Spleen (tissue), 11 donors: ENCODE measurements around the gene SLC7A14. TPM values are rescaled to one million over a fixed set of nuclear protein-coding genes. Genes with fewer than 3 reads are reported as not detected.

Source experiments
- DNase-seq: peaks from one replicate; pipeline ENCODE4 v3.0.0-alpha.2; 2020
- H3K27ac ChIP-seq, 8 donors: fragments of 200-600 bp; sonication (generic) in 7 of 8; 1 replicate in 4 of 8; 2 replicates in 4 of 8; pipeline versions ENCODE4 v1.5.0 to v1.8.0; 2016 to 2021; ENCODE audit warnings: inconsistent platforms in 4 of 8, mild to moderate bottlenecking in 4 of 8, moderate library complexity in 1 of 8
- H3K27me3 ChIP-seq, 7 donors: fragments of 200-600 bp; sonication (generic) in 6 of 7; replicated peaks in 1 of 7; 1 replicate in 4 of 7; 2 replicates in 3 of 7; pipeline versions ENCODE4 v1.5.0 to v1.8.0; 2016 to 2021; ENCODE audit warnings: inconsistent platforms in 3 of 7, mild to moderate bottlenecking in 1 of 7
- H3K36me3 ChIP-seq, 6 donors: fragments of 200-600 bp; sonication (generic) in 5 of 6; 1 replicate in 4 of 6; 2 replicates in 2 of 6; pipeline versions ENCODE4 v1.5.0 to v1.8.0; 2016 to 2021; ENCODE audit warnings: inconsistent platforms in 2 of 6
- H3K4me1 ChIP-seq, 6 donors: fragments of 200-600 bp; sonication (generic) in 5 of 6; 1 replicate in 3 of 6; 2 replicates in 3 of 6; pipeline versions ENCODE4 v1.5.0 to v1.8.0; 2016 to 2021; ENCODE audit warnings: inconsistent platforms in 3 of 6
- H3K4me3 ChIP-seq, 8 donors: fragments of 200-600 bp; sonication (generic) in 7 of 8; 1 replicate in 4 of 8; 2 replicates in 4 of 8; pipeline versions ENCODE4 v1.5.0 to v1.8.0; 2016 to 2021; ENCODE audit warnings: inconsistent platforms in 4 of 8, mild to moderate bottlenecking in 4 of 8, moderate library complexity in 2 of 8
- H3K9me3 ChIP-seq, 8 donors: fragments of 200-600 bp; sonication (generic) in 7 of 8; 1 replicate in 4 of 8; 2 replicates in 4 of 8; pipeline versions ENCODE4 v1.5.0 to v1.8.0; 2016 to 2021; ENCODE audit warnings: inconsistent platforms in 4 of 8
- CTCF ChIP-seq, 11 experiments: fragments of 200-600 bp in 7 of 11; fragments of 450-650 bp in 4 of 11; sonication (generic) in 4 of 11; IDR thresholded peaks in 8 of 11; conservative IDR thresholded peaks in 3 of 11; 1 replicate in 7 of 11; 2 replicates in 4 of 11; pipeline versions ENCODE4 v1.4.0 to v1.8.0; 2016 to 2021; ENCODE audit warnings: antibody characterized with exemption in 11 of 11, inconsistent platforms in 4 of 11, mild to moderate bottlenecking in 1 of 11
- POLR2A ChIP-seq, 3 donors: fragments of 450-650 bp; IDR thresholded peaks; one replicate each; pipeline ENCODE4 v1.5.1; 2017; ENCODE audit warnings: antibody characterized with exemption in 3 of 3, mild to moderate bottlenecking in 1 of 3
- POLR2AphosphoS5 ChIP-seq, 3 donors: sonication (generic); formaldehyde crosslinking; IDR thresholded peaks; one replicate each; pipeline ENCODE4 v1.5.1; 2017; ENCODE audit warnings: antibody characterized with exemption in 3 of 3
- WGBS, 5 donors: extraction: QIAGEN DNeasy Blood & Tissue Kit in 3 of 5; methylation state at CpG; one replicate each; pipeline versions ENCODE4 v1.1.5 to v1.1.7; 2013 to 2018; 5-methylcytosine and 5-hydroxymethylcytosine counted together
- intact Hi-C: fragments of 100-400 bp; cut with DNase I; formaldehyde crosslinking; loops from one replicate; pipeline ENCODE4 v1.15.0; 2023; ENCODE audit warnings: low total_unique reads
- polyA plus RNA-seq, 3 donors: library from polyadenylated mRNA; stranded (reverse); fragments of 200-250 nt; gene quantifications; one replicate each; pipeline ENCODE4 v1.2.1, GENCODE V29; 2013
- total RNA-seq, 7 donors: library from RNA; depleted of rRNA in 3 of 7; stranded (reverse); fragments of >200 nt in 3 of 7; fragmentation: NEBNext Ultra II Directional in 4 of 7; extraction: Animal tissue kit (Norgen Biotek cat#: 25700) in 4 of 7; gene quantifications; one replicate each; pipeline versions ENCODE4 v1.1.0 to v1.2.1, GENCODE V29; 2016 to 2021
- donor health status: healthy with polysubstance abuse.
- donor health status: DM: no; HTN: no; CAD: no; lungs with moderate emphysema.
- donor health status: DM: no; HTN: no; CAD: no.
- donor health status: Bipolar disorder and iron deficiency.
- donor health status: healthy.
- donor health status: DM: no; HTN: no; CAD: no.
- donor health status: DM: yes; HTN: yes; CAD: no.

Gene SLC7A14
- total and polyA plus RNA-seq, 10 donors = under 0.01 TPM; not detected in 9

GRCh38 chr3:170608475-170608874 lies 22.6 kb upstream of the SLC7A14 start:
- no peaks in the 10 kb centered on the region for H3K9me3 ChIP-seq
- 60 to 80% (median 74%) methylated on average over 1 of the region's 1 CpG for WGBS, 5 donors
- no peaks in the 10 kb centered on the region for H3K36me3 ChIP-seq
- intact Hi-C loops = no loop called here
- no peak overlapping the region for H3K27ac ChIP-seq
- no peaks in the 10 kb centered on the region for H3K4me1 ChIP-seq
- TF ChIP-seq POLR2A (IDR thresholded peaks at IDR 0.05) (no peak), CTCF (IDR thresholded peaks at IDR 0.05 in 8 of 11, conservative IDR thresholded peaks at IDR 0.05 in 3 of 11) (no peak), POLR2AphosphoS5 (IDR thresholded peaks at IDR 0.05) (no peak)
- no peak overlapping the region for H3K4me3 ChIP-seq
- peaks cover 0 to 7% (median 0%) of the 10 kb centered on the region in 7 donors for H3K27me3 ChIP-seq
- DNase-seq = no peak

GRCh38 chr3:170606675-170607074 lies 20.8 kb upstream of the SLC7A14 start:
- Histone ChIP-seq H3K27me3 (peaks cover 0 to 7% (median 0%) of the 10 kb centered on the region in 7 donors), H3K4me1 (no peaks in the 10 kb centered on the region), H3K27ac (no peak overlapping the region), H3K9me3 (no peaks in the 10 kb centered on the region), H3K36me3 (no peaks in the 10 kb centered on the region), H3K4me3 (no peak overlapping the region)
- WGBS, 5 donors = 69 to 83% (median 78%) methylated on average over 3 of the region's 3 CpGs
- no peak for DNase-seq
- intact Hi-C loops = no loop called here
- no peak for TF ChIP-seq POLR2AphosphoS5 (IDR thresholded peaks at IDR 0.05)
- TF ChIP-seq POLR2A (IDR thresholded peaks at IDR 0.05) = no peak
- TF ChIP-seq CTCF (IDR thresholded peaks at IDR 0.05 in 8 of 11, conservative IDR thresholded peaks at IDR 0.05 in 3 of 11) = no peak

GRCh38 chr3:170605490-170605889 lies 19.6 kb upstream of the SLC7A14 start:
- H3K36me3 ChIP-seq = no peaks in the 10 kb centered on the region
- peaks cover 0 to 7% (median 0%) of the 10 kb centered on the region in 7 donors for H3K27me3 ChIP-seq
- H3K4me1 ChIP-seq = no peaks in the 10 kb centered on the region
- no peak for DNase-seq
- no peak overlapping the region for H3K4me3 ChIP-seq
- TF ChIP-seq POLR2A (IDR thresholded peaks at IDR 0.05) (no peak), POLR2AphosphoS5 (IDR thresholded peaks at IDR 0.05) (no peak), CTCF (IDR thresholded peaks at IDR 0.05 in 8 of 11, conservative IDR thresholded peaks at IDR 0.05 in 3 of 11) (no peak)
- intact Hi-C loops = no loop called here
- no peaks in the 10 kb centered on the region for H3K9me3 ChIP-seq
- no peak overlapping the region for H3K27ac ChIP-seq

- peaks cover 0 to 7% (median 0%) of the 10 kb centered on the region in 7 donors for H3K27me3 ChIP-seq
- TF ChIP-seq POLR2A (IDR thresholded peaks at IDR 0.05) = no peak
- TF ChIP-seq CTCF (IDR thresholded peaks at IDR 0.05 in 8 of 11, conservative IDR thresholded peaks at IDR 0.05 in 3 of 11) = no peak
- TF ChIP-seq POLR2AphosphoS5 (IDR thresholded peaks at IDR 0.05) = no peak
- WGBS, 5 donors = 37 to 55% (median 43%) methylated on average over 5 of the region's 5 CpGs
- no peaks in the 10 kb centered on the region for H3K9me3 ChIP-seq
- intact Hi-C loops = no loop called here
- no peak overlapping the region for H3K4me3 ChIP-seq
- H3K4me1 ChIP-seq = no peaks in the 10 kb centered on the region
- no peaks in the 10 kb centered on the region for H3K36me3 ChIP-seq
- H3K27ac ChIP-seq = no peak overlapping the region
- no peak for DNase-seq
Measured at GRCh38 chr3:170603770-170604510, 18.1 kb upstream of the SLC7A14 start.
